GM12878 (cell line): ENCODE measurements around the gene FXYD3. TPM values are rescaled to one million over a fixed set of nuclear protein-coding genes. Genes with fewer than 3 reads are reported as not detected.

Experiments
- BMI1 ChIP-seq: fragments of 450-650 bp; IDR thresholded peaks from 2 replicates; pipeline ENCODE4 v1.6.1; 2016; ENCODE audit warnings: mild to moderate bottlenecking, moderate library complexity, borderline replicate concordance
- CBX3 ChIP-seq: fragments of 200-600 bp; sonication (generic); IDR thresholded peaks from 2 replicates; pipeline ENCODE4 v1.6.1; 2016; ENCODE audit warnings: low read depth, borderline replicate concordance
- DPF2 ChIP-seq: fragments of 450-650 bp; IDR thresholded peaks from 2 replicates; pipeline ENCODE4 v1.6.1; 2017; ENCODE audit warnings: mild to moderate bottlenecking
- GATAD2B ChIP-seq: fragments of 450-650 bp; conservative IDR thresholded peaks from 2 replicates; pipeline ENCODE4 v1.6.1; 2017; ENCODE audit warnings: low read depth, mild to moderate bottlenecking, moderate library complexity
- HCFC1 ChIP-seq: fragments of 150-350 bp; IDR thresholded peaks from 2 replicates; pipeline ENCODE4 v1.6.1; 2014; ENCODE audit warnings: low read length
- JUNB ChIP-seq: IDR thresholded peaks from 2 replicates; pipeline ENCODE4 v1.6.1; 2016; ENCODE audit warnings: antibody characterized with exemption, mild to moderate bottlenecking
- MTA3 ChIP-seq: IDR thresholded peaks from 2 replicates; pipeline ENCODE4 v1.6.1; 2012; ENCODE audit warnings: low read length, inconsistent platforms, borderline replicate concordance
- NBN ChIP-seq: fragments of 450-650 bp; IDR thresholded peaks from 2 replicates; pipeline ENCODE4 v1.6.1; 2016
- NFYA ChIP-seq: IDR thresholded peaks from 2 replicates; pipeline ENCODE4 v1.6.1; 2011; ENCODE audit warnings: low read depth, mild to moderate bottlenecking, low read length, improper control_type of control experiment, borderline replicate concordance
- PAX8 ChIP-seq: fragments of 450-650 bp; IDR thresholded peaks from 2 replicates; pipeline ENCODE4 v1.6.1; 2017; ENCODE audit warnings: mild to moderate bottlenecking, moderate library complexity
- POLR2A ChIP-seq: IDR thresholded peaks from 2 replicates; pipeline ENCODE4 v1.6.1; 2011; ENCODE audit warnings: low read depth, mild to moderate bottlenecking, low read length
- RCOR1 ChIP-seq: conservative IDR thresholded peaks from 2 replicates; pipeline ENCODE4 v1.6.1; 2012; ENCODE audit warnings: low read depth, low read length, improper control_type of control experiment
- RFX5 ChIP-seq: IDR thresholded peaks from 2 replicates; pipeline ENCODE4 v1.6.1; 2011; ENCODE audit warnings: low read depth, low read length, improper control_type of control experiment
- TAF1 ChIP-seq: IDR thresholded peaks from 2 replicates; pipeline ENCODE4 v1.6.1; 2011; ENCODE audit warnings: mild to moderate bottlenecking, low read depth, low read length, borderline replicate concordance
- TCF7 ChIP-seq: IDR thresholded peaks from 2 replicates; pipeline ENCODE4 v1.6.1; 2014; ENCODE audit warnings: antibody characterized with exemption, borderline replicate concordance
- ZBED1 ChIP-seq: IDR thresholded peaks from 2 replicates; pipeline ENCODE4 v1.6.1; 2016; ENCODE audit warnings: borderline replicate concordance
- ZNF207 ChIP-seq: fragments of 450-650 bp; IDR thresholded peaks from 2 replicates; pipeline ENCODE4 v1.6.1; 2014; ENCODE audit warnings: antibody characterized with exemption, mild to moderate bottlenecking, borderline replicate concordance
- polyA plus RNA-seq, 11 experiments: library from polyadenylated mRNA; depleted of rRNA in 4 of 11; unstranded in 6 of 11; stranded (reverse) in 5 of 11; fragments of >200 nt; fragmentation: Nextera tagmentation in 4 of 11; fragmentation: Illumina TruSeq in 1 of 11; extraction: Ambion mirVana in 4 of 11; extraction: Trizol in 1 of 11; gene quantifications; 1 replicate in 1 of 11; 2 replicates in 10 of 11; pipeline versions ENCODE4 v1.2.1 to v1.2.3, GENCODE V29; 2011 to 2016; ENCODE audit warnings: inconsistent platforms in 2 of 11, missing spikeins in 2 of 11, low read depth in 1 of 11
- total RNA-seq, 4 experiments: library from RNA; depleted of rRNA in 3 of 4; stranded (reverse); fragments of >200 nt in 3 of 4; fragmentation: Illumina TruSeq in 1 of 4; extraction: Trizol in 1 of 4; gene quantifications; 2 replicates each; pipeline versions ENCODE4 v1.2.1 to v1.2.3, GENCODE V29; 2013 to 2021
- TF ChIP-seq, protein P1 (sequence below): fragments of 450-650 bp; IDR thresholded peaks from 2 replicates; pipeline ENCODE4 v1.6.1; 2017; ENCODE audit warnings: mild to moderate bottlenecking, moderate library complexity
- TF ChIP-seq, protein P2 (sequence below): fragments of 150-350 bp; IDR thresholded peaks from 2 replicates; pipeline ENCODE4 v1.6.1; 2016; ENCODE audit warnings: low read depth, low read length
- TF ChIP-seq, protein P3 (sequence below): fragments of 450-650 bp; IDR thresholded peaks from 2 replicates; pipeline ENCODE4 v1.6.1; 2018; ENCODE audit warnings: mild to moderate bottlenecking, low read depth, moderate library complexity; ENCODE audit not compliant: partially characterized antibody

Gene FXYD3
- total and polyA plus RNA-seq, 10 of the 15 experiments (the other 5 are each of a cell fraction or from before 2014, with no cell fraction given) = 0.09 to 0.44 TPM; not detected in 8

DNA sequence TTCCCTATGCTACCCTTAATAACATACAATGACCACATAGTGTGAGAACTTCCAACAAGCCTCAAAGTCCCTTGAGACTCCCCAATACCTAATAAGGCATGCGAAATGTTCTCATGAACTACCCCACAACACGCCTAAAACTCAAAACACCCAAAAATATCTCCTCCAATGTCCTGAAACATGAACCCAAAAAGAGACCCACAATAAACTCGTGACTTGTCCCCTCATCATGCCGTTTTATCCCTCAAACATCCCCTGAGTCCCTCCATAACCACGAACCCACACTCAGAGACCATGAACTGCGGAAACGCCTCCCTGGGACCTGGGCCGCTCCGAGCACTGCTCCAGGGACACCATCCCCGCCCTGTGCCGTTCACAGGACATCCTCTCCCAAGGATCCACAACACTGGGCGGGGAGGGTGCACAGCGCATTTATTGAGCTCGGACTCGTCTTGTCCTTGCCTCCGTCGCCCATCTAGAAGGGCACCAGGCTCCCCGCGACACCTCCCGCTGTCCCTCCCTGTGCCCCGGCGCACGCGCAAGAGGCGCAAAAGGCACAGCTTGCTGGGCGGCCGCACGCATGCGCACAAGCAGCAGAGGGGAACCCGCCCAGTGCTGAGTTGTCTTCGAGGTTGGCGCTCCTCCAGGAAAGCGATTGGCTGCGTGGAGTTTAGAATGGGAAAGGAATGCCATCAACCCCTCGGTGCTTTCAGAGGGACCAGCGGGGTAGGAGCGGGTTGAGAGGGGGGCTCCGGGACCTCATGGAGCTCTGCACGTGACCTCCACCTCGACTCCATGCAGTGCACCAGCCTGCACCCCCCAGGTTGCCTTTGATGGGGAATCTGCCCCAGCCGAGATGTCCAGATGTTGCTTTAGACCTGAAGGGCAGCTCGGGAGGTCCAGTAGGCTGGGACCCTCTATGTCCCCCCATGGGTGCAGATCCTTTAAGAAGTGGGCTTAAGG is 8.8 kb downstream of the FXYD3 start (continued):
- TF ChIP-seq, protein P1, sequence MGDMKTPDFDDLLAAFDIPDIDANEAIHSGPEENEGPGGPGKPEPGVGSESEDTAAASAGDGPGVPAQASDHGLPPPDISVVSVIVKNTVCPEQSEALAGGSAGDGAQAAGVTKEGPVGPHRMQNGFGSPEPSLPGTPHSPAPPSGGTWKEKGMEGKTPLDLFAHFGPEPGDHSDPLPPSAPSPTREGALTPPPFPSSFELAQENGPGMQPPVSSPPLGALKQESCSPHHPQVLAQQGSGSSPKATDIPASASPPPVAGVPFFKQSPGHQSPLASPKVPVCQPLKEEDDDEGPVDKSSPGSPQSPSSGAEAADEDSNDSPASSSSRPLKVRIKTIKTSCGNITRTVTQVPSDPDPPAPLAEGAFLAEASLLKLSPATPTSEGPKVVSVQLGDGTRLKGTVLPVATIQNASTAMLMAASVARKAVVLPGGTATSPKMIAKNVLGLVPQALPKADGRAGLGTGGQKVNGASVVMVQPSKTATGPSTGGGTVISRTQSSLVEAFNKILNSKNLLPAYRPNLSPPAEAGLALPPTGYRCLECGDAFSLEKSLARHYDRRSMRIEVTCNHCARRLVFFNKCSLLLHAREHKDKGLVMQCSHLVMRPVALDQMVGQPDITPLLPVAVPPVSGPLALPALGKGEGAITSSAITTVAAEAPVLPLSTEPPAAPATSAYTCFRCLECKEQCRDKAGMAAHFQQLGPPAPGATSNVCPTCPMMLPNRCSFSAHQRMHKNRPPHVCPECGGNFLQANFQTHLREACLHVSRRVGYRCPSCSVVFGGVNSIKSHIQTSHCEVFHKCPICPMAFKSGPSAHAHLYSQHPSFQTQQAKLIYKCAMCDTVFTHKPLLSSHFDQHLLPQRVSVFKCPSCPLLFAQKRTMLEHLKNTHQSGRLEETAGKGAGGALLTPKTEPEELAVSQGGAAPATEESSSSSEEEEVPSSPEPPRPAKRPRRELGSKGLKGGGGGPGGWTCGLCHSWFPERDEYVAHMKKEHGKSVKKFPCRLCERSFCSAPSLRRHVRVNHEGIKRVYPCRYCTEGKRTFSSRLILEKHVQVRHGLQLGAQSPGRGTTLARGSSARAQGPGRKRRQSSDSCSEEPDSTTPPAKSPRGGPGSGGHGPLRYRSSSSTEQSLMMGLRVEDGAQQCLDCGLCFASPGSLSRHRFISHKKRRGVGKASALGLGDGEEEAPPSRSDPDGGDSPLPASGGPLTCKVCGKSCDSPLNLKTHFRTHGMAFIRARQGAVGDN = peak; percentile 94
- TF ChIP-seq NBN = peak; percentile 91
- TF ChIP-seq RCOR1 = no peak
- no peak for TF ChIP-seq ZBED1
- no peak for TF ChIP-seq CBX3
- TF ChIP-seq NFYA = no peak
- no peak for TF ChIP-seq TCF7
- TF ChIP-seq HCFC1 = no peak
- TF ChIP-seq, protein P2, sequence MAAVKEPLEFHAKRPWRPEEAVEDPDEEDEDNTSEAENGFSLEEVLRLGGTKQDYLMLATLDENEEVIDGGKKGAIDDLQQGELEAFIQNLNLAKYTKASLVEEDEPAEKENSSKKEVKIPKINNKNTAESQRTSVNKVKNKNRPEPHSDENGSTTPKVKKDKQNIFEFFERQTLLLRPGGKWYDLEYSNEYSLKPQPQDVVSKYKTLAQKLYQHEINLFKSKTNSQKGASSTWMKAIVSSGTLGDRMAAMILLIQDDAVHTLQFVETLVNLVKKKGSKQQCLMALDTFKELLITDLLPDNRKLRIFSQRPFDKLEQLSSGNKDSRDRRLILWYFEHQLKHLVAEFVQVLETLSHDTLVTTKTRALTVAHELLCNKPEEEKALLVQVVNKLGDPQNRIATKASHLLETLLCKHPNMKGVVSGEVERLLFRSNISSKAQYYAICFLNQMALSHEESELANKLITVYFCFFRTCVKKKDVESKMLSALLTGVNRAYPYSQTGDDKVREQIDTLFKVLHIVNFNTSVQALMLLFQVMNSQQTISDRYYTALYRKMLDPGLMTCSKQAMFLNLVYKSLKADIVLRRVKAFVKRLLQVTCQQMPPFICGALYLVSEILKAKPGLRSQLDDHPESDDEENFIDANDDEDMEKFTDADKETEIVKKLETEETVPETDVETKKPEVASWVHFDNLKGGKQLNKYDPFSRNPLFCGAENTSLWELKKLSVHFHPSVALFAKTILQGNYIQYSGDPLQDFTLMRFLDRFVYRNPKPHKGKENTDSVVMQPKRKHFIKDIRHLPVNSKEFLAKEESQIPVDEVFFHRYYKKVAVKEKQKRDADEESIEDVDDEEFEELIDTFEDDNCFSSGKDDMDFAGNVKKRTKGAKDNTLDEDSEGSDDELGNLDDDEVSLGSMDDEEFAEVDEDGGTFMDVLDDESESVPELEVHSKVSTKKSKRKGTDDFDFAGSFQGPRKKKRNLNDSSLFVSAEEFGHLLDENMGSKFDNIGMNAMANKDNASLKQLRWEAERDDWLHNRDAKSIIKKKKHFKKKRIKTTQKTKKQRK = no peak
- TF ChIP-seq PAX8 = no peak
- TF ChIP-seq BMI1 = peak; percentile 49; the same call in 1 of the 2 replicates
- TF ChIP-seq DPF2 = peak; percentile 67; the same call in 1 of the 2 replicates
- peak; percentile 83 for TF ChIP-seq POLR2A
- TF ChIP-seq TAF1 = no peak
- TF ChIP-seq MTA3 = no peak
- TF ChIP-seq ZNF207 = no peak
- TF ChIP-seq GATAD2B = peak; percentile 89
- TF ChIP-seq JUNB = no peak
- no peak for TF ChIP-seq RFX5
- TF ChIP-seq, protein P3, sequence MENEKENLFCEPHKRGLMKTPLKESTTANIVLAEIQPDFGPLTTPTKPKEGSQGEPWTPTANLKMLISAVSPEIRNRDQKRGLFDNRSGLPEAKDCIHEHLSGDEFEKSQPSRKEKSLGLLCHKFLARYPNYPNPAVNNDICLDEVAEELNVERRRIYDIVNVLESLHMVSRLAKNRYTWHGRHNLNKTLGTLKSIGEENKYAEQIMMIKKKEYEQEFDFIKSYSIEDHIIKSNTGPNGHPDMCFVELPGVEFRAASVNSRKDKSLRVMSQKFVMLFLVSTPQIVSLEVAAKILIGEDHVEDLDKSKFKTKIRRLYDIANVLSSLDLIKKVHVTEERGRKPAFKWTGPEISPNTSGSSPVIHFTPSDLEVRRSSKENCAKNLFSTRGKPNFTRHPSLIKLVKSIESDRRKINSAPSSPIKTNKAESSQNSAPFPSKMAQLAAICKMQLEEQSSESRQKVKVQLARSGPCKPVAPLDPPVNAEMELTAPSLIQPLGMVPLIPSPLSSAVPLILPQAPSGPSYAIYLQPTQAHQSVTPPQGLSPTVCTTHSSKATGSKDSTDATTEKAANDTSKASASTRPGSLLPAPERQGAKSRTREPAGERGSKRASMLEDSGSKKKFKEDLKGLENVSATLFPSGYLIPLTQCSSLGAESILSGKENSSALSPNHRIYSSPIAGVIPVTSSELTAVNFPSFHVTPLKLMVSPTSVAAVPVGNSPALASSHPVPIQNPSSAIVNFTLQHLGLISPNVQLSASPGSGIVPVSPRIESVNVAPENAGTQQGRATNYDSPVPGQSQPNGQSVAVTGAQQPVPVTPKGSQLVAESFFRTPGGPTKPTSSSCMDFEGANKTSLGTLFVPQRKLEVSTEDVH = no peak
